ENCODE measurements around the gene CCDC127. TPM values are rescaled to one million over a fixed set of nuclear protein-coding genes. Genes with fewer than 3 reads are reported as not detected.

The CCDC127 gene
- total RNA-seq, 1 donor from 2014 or later = 7.0 TPM

DNA sequence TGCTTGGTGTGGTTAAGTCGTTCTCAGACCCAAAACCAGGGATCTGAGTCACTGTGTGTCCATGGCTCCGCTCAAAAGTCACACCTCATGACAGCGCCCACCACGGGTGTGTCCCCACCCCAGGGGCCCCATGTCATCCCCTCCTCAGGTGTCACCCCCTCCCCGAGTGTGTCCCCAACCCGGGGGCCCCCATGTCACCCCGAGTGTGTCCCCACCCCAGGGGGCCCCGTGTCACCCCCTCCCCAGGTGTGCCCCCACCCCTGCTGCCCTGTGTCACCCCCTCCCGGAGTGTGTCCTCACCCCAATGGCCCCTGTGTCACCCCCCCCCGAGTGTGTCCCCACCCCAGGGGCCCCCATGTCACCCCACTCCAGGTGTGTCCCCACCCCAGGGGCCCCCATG lies 21.6 kb downstream of the CCDC127 start:
- no peak overlapping the region for H3K27ac ChIP-seq
- peaks cover 21% of the 10 kb centered on the region for H3K4me1 Mint-ChIP-seq
- H3K36me3 Mint-ChIP-seq = no peaks in the 10 kb centered on the region
- H4K20me1 ChIP-seq (ENCODE audit: low read depth) = peaks cover 21% of the 10 kb centered on the region
- no peaks in the 10 kb centered on the region for H3K27me3 Mint-ChIP-seq (ENCODE audit: insufficient read depth, low read depth)
- peaks cover 2% of the 10 kb centered on the region for H3F3A ChIP-seq (ENCODE audit: low read depth)
- H3K4me1 ChIP-seq = peaks cover 12% of the 10 kb centered on the region
- H3K36me3 ChIP-seq = no peaks in the 10 kb centered on the region
- no peaks in the 10 kb centered on the region for H3K27me3 ChIP-seq
- DNase-seq (ENCODE audit: low spot score) = no peak
- no peak overlapping the region for H3K27ac Mint-ChIP-seq
- no peak overlapping the region for H3K4me2 ChIP-seq
- no peaks in the 10 kb centered on the region for H3K9me3 ChIP-seq (ENCODE audit: low read depth)
- TF ChIP-seq, protein P1, sequence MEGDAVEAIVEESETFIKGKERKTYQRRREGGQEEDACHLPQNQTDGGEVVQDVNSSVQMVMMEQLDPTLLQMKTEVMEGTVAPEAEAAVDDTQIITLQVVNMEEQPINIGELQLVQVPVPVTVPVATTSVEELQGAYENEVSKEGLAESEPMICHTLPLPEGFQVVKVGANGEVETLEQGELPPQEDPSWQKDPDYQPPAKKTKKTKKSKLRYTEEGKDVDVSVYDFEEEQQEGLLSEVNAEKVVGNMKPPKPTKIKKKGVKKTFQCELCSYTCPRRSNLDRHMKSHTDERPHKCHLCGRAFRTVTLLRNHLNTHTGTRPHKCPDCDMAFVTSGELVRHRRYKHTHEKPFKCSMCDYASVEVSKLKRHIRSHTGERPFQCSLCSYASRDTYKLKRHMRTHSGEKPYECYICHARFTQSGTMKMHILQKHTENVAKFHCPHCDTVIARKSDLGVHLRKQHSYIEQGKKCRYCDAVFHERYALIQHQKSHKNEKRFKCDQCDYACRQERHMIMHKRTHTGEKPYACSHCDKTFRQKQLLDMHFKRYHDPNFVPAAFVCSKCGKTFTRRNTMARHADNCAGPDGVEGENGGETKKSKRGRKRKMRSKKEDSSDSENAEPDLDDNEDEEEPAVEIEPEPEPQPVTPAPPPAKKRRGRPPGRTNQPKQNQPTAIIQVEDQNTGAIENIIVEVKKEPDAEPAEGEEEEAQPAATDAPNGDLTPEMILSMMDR (IDR thresholded peaks at IDR 0.05) = no peak
- TF ChIP-seq EZH2phosphoT487 (IDR thresholded peaks at IDR 0.05) (no peak), EZH2 (IDR thresholded peaks at IDR 0.05) (no peak)
- H3K79me2 ChIP-seq (ENCODE audit: low read depth) = peaks cover 5% of the 10 kb centered on the region
- H3K4me3 ChIP-seq = no peak overlapping the region
- no peak overlapping the region for H2AFZ ChIP-seq (replicated peaks)
- H3K9ac ChIP-seq = no peak overlapping the region
- no peak overlapping the region for H3K4me3 Mint-ChIP-seq
- no peaks in the 10 kb centered on the region for H3K9me3 Mint-ChIP-seq

DNA sequence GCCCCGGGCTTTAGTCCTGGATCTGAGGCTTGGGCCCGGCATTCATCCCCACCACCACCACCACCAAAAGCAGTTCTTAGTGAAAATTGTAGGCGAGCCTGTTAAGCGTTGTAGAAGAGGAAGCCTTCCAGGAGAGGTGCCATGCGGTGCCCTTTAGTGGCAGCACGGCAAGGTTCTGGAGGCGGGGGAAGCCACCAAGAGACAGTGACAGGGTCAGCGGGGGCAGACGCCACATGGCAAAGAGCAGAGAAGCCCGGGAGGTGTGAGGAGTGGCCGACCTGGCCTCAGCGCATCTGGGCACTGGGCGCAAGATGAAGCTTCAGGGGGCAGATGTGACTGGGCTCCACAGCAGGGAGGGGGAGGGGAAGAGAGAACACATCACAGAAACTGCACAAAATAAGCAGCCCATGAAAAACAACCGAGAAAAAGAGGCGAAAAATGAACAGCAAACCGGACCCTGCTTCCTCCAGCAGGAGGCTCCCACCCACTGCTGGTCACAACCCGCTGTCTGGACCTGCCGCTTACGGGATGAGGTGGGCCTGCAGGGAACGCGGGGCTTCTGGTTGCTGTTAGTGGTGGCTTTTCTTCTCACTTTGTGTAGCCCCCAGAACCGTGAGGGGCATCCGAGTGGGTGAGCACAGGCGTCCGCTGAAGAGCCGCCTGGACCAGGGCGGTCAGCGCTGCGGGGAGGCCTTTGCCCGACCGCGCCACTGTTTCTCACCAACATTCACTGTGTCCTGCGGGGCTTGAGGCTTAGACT lies 22.4 kb downstream of the CCDC127 start:
- H3K36me3 Mint-ChIP-seq = no peaks in the 10 kb centered on the region
- H2AFZ ChIP-seq (replicated peaks) = no peak overlapping the region
- no peak overlapping the region for H3K9ac ChIP-seq
- H3F3A ChIP-seq (ENCODE audit: low read depth) = no peaks in the 10 kb centered on the region
- no peak overlapping the region for H3K4me2 ChIP-seq
- peak; percentile 22 for DNase-seq (ENCODE audit: low spot score)
- H3K27me3 ChIP-seq = no peaks in the 10 kb centered on the region
- H3K9me3 ChIP-seq (ENCODE audit: low read depth) = no peaks in the 10 kb centered on the region
- H3K27ac ChIP-seq = no peak overlapping the region
- no peaks in the 10 kb centered on the region for H3K36me3 ChIP-seq
- H4K20me1 ChIP-seq (ENCODE audit: low read depth) = peaks cover 13% of the 10 kb centered on the region
- peaks cover 17% of the 10 kb centered on the region for H3K4me1 Mint-ChIP-seq
- no peak overlapping the region for H3K27ac Mint-ChIP-seq
- no peaks in the 10 kb centered on the region for H3K79me2 ChIP-seq (ENCODE audit: low read depth)
- no peak for TF ChIP-seq EZH2 (IDR thresholded peaks at IDR 0.05)
- TF ChIP-seq, protein P1 (IDR thresholded peaks at IDR 0.05) = peak; percentile 23
- no peak for TF ChIP-seq EZH2phosphoT487 (IDR thresholded peaks at IDR 0.05)
- H3K4me3 ChIP-seq = no peak overlapping the region
- H3K4me1 ChIP-seq = peaks cover 8% of the 10 kb centered on the region
- H3K9me3 Mint-ChIP-seq = no peaks in the 10 kb centered on the region
- peaks cover 2% of the 10 kb centered on the region for H3K27me3 Mint-ChIP-seq (ENCODE audit: insufficient read depth, low read depth)
- no peak overlapping the region for H3K4me3 Mint-ChIP-seq

DNA sequence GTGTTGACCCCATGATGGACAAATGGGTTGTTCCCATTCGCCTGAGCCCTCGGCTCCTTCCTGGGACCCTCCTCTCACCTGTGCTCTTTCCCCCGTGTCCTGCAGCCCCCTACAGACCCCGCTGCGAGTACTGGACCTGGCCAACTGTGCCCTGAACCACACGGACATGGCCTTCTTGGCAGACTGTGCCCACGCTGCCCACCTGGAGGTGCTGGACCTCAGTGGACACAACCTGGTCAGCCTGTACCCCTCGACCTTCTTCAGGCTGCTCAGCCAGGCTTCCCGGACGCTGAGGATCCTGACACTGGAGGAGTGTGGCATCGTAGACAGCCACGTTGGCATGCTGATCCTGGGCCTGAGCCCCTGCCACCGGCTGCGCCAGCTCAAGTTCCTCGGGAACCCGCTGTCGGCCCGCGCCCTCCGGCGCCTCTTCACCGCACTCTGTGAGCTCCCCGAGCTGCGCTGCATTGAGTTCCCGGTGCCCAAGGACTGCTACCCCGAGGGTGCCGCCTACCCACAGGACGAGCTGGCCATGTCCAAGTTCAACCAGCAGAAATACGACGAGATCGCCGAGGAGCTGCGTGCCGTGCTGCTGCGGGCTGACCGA lies 23.2 kb downstream of the CCDC127 start:
- Mint-ChIP-seq H3K4me3 (no peak overlapping the region), H3K9me3 (no peaks in the 10 kb centered on the region), H3K4me1 (peaks cover 16% of the 10 kb centered on the region), H3K27ac (no peak overlapping the region), H3K36me3 (no peaks in the 10 kb centered on the region), H3K27me3 (ENCODE audit: insufficient read depth, low read depth) (peaks cover 5% of the 10 kb centered on the region)
- Histone ChIP-seq H3F3A (ENCODE audit: low read depth) (no peaks in the 10 kb centered on the region), H3K4me2 (no peak overlapping the region), H3K4me1 (no peaks in the 10 kb centered on the region), H3K36me3 (no peaks in the 10 kb centered on the region), H4K20me1 (ENCODE audit: low read depth) (peaks cover 5% of the 10 kb centered on the region), H3K27ac (no peak overlapping the region), H3K27me3 (no peaks in the 10 kb centered on the region), H2AFZ (replicated peaks) (no peak overlapping the region), H3K9me3 (ENCODE audit: low read depth) (no peaks in the 10 kb centered on the region), H3K9ac (no peak overlapping the region), H3K4me3 (no peak overlapping the region), H3K79me2 (ENCODE audit: low read depth) (no peaks in the 10 kb centered on the region)
- TF ChIP-seq, protein P1 (IDR thresholded peaks at IDR 0.05) = no peak
- TF ChIP-seq EZH2phosphoT487 (IDR thresholded peaks at IDR 0.05) (no peak), EZH2 (IDR thresholded peaks at IDR 0.05) (no peak)
- DNase-seq (ENCODE audit: low spot score) = no peak
